GM23338 (cell line): ENCODE results near the gene PAM. TPM values are rescaled to one million over a fixed set of nuclear protein-coding genes. Genes with fewer than 3 reads are reported as not detected.

Experiments
- ATAC-seq: fragments of 200-7000 bp; cut with Tn5 transposase; 3 replicates; pipeline ENCODE4 v1.9.1; 2020
- DNase-seq: peaks from one replicate; pipeline ENCODE4 v3.0.0-alpha.2; 2015; ENCODE audit warnings: low spot score
- H2AFZ ChIP-seq: fragments of 200-600 bp; sonication (generic); 2 replicates; pipeline ENCODE4 v1.8.0; 2016; ENCODE audit warnings: antibody characterized with exemption, mild to moderate bottlenecking, moderate library complexity
- H3F3A ChIP-seq: fragments of 200-600 bp; sonication (generic); replicated peaks from 2 replicates; pipeline ENCODE4 v1.8.0; 2017; ENCODE audit warnings: antibody characterized with exemption, mixed run types, low read depth
- H3K27ac ChIP-seq: fragments of 200-600 bp; sonication (generic); 2 replicates; pipeline ENCODE4 v1.6.1; 2016; ENCODE audit warnings: low read depth
- H3K27me3 ChIP-seq: fragments of 200-600 bp; sonication (generic); 2 replicates; pipeline ENCODE4 v1.8.0; 2016; ENCODE audit warnings: mild to moderate bottlenecking, mixed run types, moderate library complexity; ENCODE audit not compliant: insufficient read depth
- H3K36me3 ChIP-seq: fragments of 200-600 bp; sonication (generic); 2 replicates; pipeline ENCODE4 v1.8.0; 2016; ENCODE audit warnings: mild to moderate bottlenecking; ENCODE audit not compliant: insufficient read depth
- H3K4me1 ChIP-seq: fragments of 200-600 bp; sonication (generic); 2 replicates; pipeline ENCODE4 v1.8.0; 2016; ENCODE audit warnings: mild to moderate bottlenecking, moderate library complexity; ENCODE audit not compliant: insufficient read depth
- H3K4me2 ChIP-seq: fragments of 200-600 bp; sonication (generic); 2 replicates; pipeline ENCODE4 v1.7.1; 2017; ENCODE audit warnings: mixed run types
- H3K4me3 ChIP-seq: fragments of 200-600 bp; sonication (generic); 2 replicates; pipeline ENCODE4 v1.6.1; 2016; ENCODE audit warnings: mixed run types
- H3K79me2 ChIP-seq: fragments of 200-600 bp; sonication (generic); replicated peaks from 2 replicates; pipeline ENCODE4 v1.8.0; 2017; ENCODE audit warnings: mild to moderate bottlenecking; ENCODE audit not compliant: insufficient read depth
- H3K9me2 ChIP-seq: fragments of 200-600 bp; sonication (generic); 2 replicates; pipeline ENCODE4 v1.8.0; 2017; ENCODE audit not compliant: insufficient read depth
- H4K20me1 ChIP-seq: fragments of 200-600 bp; sonication (generic); replicated peaks from 2 replicates; pipeline ENCODE4 v1.8.0; 2017; ENCODE audit warnings: mild to moderate bottlenecking; ENCODE audit not compliant: insufficient read depth
- H3K27ac Mint-ChIP-seq: 2 replicates; pipeline ENCODE4 v1.8.0; 2020; ENCODE audit warnings: inconsistent platforms, mild to moderate bottlenecking, moderate library complexity, mixed read lengths
- H3K27me3 Mint-ChIP-seq: 3 replicates; pipeline ENCODE4 v1.8.0; 2022; ENCODE audit warnings: low read depth, mild to moderate bottlenecking, moderate library complexity, mixed read lengths, inconsistent platforms; ENCODE audit not compliant: insufficient read depth, poor library complexity
- H3K36me3 Mint-ChIP-seq: 3 replicates; pipeline ENCODE4 v1.8.0; 2021; ENCODE audit warnings: low read depth, mild to moderate bottlenecking, inconsistent platforms, moderate library complexity, mixed read lengths
- H3K4me1 Mint-ChIP-seq: 3 replicates; pipeline ENCODE4 v1.8.0; 2020; ENCODE audit warnings: mild to moderate bottlenecking, inconsistent platforms, mixed read lengths
- H3K4me3 Mint-ChIP-seq: 3 replicates; pipeline ENCODE4 v1.8.0; 2021; ENCODE audit warnings: moderate library complexity, mild to moderate bottlenecking, inconsistent platforms, mixed read lengths
- H3K9me3 Mint-ChIP-seq: 3 replicates; pipeline ENCODE4 v1.8.0; 2020; ENCODE audit warnings: moderate library complexity, mild to moderate bottlenecking, inconsistent platforms, mixed read lengths
- CREB1 ChIP-seq: fragments of 250-450 bp; sonication (Bioruptor Pico); IDR thresholded peaks from 2 replicates; pipeline ENCODE4 v1.5.0; 2020; ENCODE audit warnings: low read depth, mild to moderate bottlenecking, moderate library complexity
- CTCF ChIP-seq, 2 experiments: fragments of 200-600 bp in 1 of 2; sonication (generic) in 1 of 2; conservative IDR thresholded peaks; 2 replicates each; pipeline versions ENCODE4 v1.5.1 to v1.6.1; 2016 to 2017; ENCODE audit warnings: antibody characterized with exemption in 2 of 2, low read depth in 2 of 2, mild to moderate bottlenecking in 2 of 2, moderate library complexity in 1 of 2
- ETS1 ChIP-seq: IDR thresholded peaks from 2 replicates; pipeline ENCODE4 v1.6.1; 2016; ENCODE audit warnings: antibody characterized with exemption
- EZH2 ChIP-seq: fragments of 200-600 bp; sonication (generic); IDR thresholded peaks from one replicate; pipeline ENCODE4 v1.8.0; 2017; ENCODE audit warnings: antibody characterized with exemption, mild to moderate bottlenecking, low read depth; ENCODE audit not compliant: unreplicated experiment
- EZH2phosphoT487 ChIP-seq: fragments of 200-600 bp; sonication (generic); IDR thresholded peaks from one replicate; pipeline ENCODE4 v1.8.1; 2018; ENCODE audit warnings: antibody characterized with exemption; ENCODE audit not compliant: unreplicated experiment
- JUNB ChIP-seq: IDR thresholded peaks from one replicate; pipeline ENCODE4 v1.6.1; 2016; ENCODE audit warnings: antibody characterized with exemption; ENCODE audit not compliant: unreplicated experiment
- NANOG ChIP-seq: IDR thresholded peaks from 2 replicates; pipeline ENCODE4 v1.6.1; 2016; ENCODE audit warnings: antibody characterized with exemption, borderline replicate concordance
- POLR2AphosphoS5 ChIP-seq: IDR thresholded peaks from 2 replicates; pipeline ENCODE4 v1.6.1; 2016; ENCODE audit warnings: antibody characterized with exemption, low read depth
- REST ChIP-seq: IDR thresholded peaks from one replicate; pipeline ENCODE4 v1.6.1; 2018; ENCODE audit warnings: antibody characterized with exemption; ENCODE audit not compliant: unreplicated experiment
- STAT1 ChIP-seq: IDR thresholded peaks from one replicate; pipeline ENCODE4 v1.6.1; 2016; ENCODE audit warnings: antibody characterized with exemption; ENCODE audit not compliant: unreplicated experiment
- ZNF114 ChIP-seq: fragments of 250-450 bp; sonication (Bioruptor Pico); IDR thresholded peaks from 2 replicates; pipeline ENCODE4 v1.5.0; 2020; ENCODE audit warnings: mild to moderate bottlenecking, moderate library complexity
- ZNF331 ChIP-seq: fragments of 250-450 bp; sonication (Bioruptor Pico); IDR thresholded peaks from 2 replicates; pipeline ENCODE4 v1.5.0; 2020; ENCODE audit warnings: low read depth, mild to moderate bottlenecking, moderate library complexity
- ZNF462 ChIP-seq: fragments of 250-450 bp; sonication (Bioruptor Pico); IDR thresholded peaks from 2 replicates; pipeline ENCODE4 v1.5.0; 2020; ENCODE audit warnings: mild to moderate bottlenecking, moderate library complexity
- polyA plus RNA-seq: library from polyadenylated mRNA; unstranded; fragments of >200 nt; fragmentation: Nextera tagmentation; extraction: Ambion mirVana; gene quantifications from 2 replicates; pipeline ENCODE4 v1.2.1, GENCODE V29; 2016
- total RNA-seq: library from RNA; depleted of rRNA; stranded (reverse); fragments of >200 nt; shearing (Covaris generic); gene quantifications from 2 replicates; pipeline ENCODE4 v1.2.3, GENCODE V29; 2014

The PAM gene
- total and polyA plus RNA-seq, 2 experiments from 2014 or later = 33.9 to 79.4 TPM

- H3K36me3 ChIP-seq = no peaks in the 10 kb centered on the region
- peaks cover 12% of the 10 kb centered on the region for H3K4me1 Mint-ChIP-seq
- H3K4me3 Mint-ChIP-seq = no peak overlapping the region
- H3K27me3 ChIP-seq = no peaks in the 10 kb centered on the region
- H3K27ac Mint-ChIP-seq = no peak overlapping the region
- H3K27ac ChIP-seq = no peak overlapping the region
- no peaks in the 10 kb centered on the region; the same call in 1 of the 2 replicates for H3K9me2 ChIP-seq
- no peaks in the 10 kb centered on the region for H4K20me1 ChIP-seq
- no peaks in the 10 kb centered on the region for H3K27me3 Mint-ChIP-seq
- H3K4me3 ChIP-seq = no peak overlapping the region
- no peaks in the 10 kb centered on the region for H3K9me3 Mint-ChIP-seq
- no peak overlapping the region for H3K4me2 ChIP-seq
- H3K4me1 ChIP-seq = no peaks in the 10 kb centered on the region
- H3K79me2 ChIP-seq = no peaks in the 10 kb centered on the region
- no peak for DNase-seq
- no peak overlapping the region for H2AFZ ChIP-seq
- ATAC-seq = no peak
- peaks cover 5% of the 10 kb centered on the region; the same call in 1 of the 3 replicates for H3K36me3 Mint-ChIP-seq
- H3F3A ChIP-seq = no peaks in the 10 kb centered on the region
- no peak for TF ChIP-seq POLR2AphosphoS5
- TF ChIP-seq ZNF462 = no peak
- TF ChIP-seq STAT1 = no peak
- no peak for TF ChIP-seq CTCF (conservative IDR thresholded peaks at IDR 0.05; ENCODE audit: low read depth in 2 of 2)
- TF ChIP-seq REST = no peak
- no peak for TF ChIP-seq ETS1
- TF ChIP-seq EZH2 = no peak
- no peak for TF ChIP-seq JUNB
- TF ChIP-seq ZNF331 = no peak
- TF ChIP-seq ZNF114 (CRISPR knock-in tag) = no peak
- TF ChIP-seq CREB1 = no peak
- TF ChIP-seq EZH2phosphoT487 = no peak
- no peak for TF ChIP-seq NANOG
Observed at GRCh38 chr5:102879741-102880140, 124.6 kb downstream of the PAM start.
